A673 (cell line): ENCODE measurements around the gene SAMSN1.

Experiments
- EZH2 ChIP-seq: fragments of 200-600 bp; sonication (generic); IDR thresholded peaks from 2 replicates; pipeline ENCODE4 v1.6.1; 2017; ENCODE audit warnings: borderline replicate concordance, low read depth, mild to moderate bottlenecking, mixed read lengths, antibody characterized with exemption, low read length; ENCODE audit not compliant: poor library complexity, severe bottlenecking
- TF ChIP-seq, protein P1 (sequence below): fragments of 300-800, 200-600 bp; sonication (generic); conservative IDR thresholded peaks from 2 replicates; pipeline ENCODE4 v1.5.1; 2017; ENCODE audit warnings: low read depth, mild to moderate bottlenecking, antibody characterized with exemption, low read length, moderate library complexity, mixed read lengths

DNA sequence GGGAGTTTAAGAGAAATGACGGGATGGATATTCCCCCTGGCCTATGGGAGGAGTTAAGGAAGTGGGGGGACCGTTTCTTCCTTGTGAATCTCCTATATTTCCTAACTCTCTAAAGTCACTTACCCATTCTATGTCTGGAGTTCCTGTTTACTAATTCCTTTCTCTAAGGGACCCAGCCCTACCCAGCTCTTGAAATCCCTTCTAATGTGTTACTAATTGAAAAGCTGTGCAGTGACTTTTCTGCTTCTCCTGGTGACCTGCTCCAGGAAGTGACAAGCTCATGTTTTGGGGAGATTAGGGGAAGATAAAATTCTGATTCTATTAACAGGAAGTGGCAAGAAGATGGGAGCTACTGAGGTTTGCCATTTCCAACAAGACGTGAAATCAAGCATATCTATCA lies 4.0 kb upstream of the SAMSN1 start:
- TF ChIP-seq, protein P1, sequence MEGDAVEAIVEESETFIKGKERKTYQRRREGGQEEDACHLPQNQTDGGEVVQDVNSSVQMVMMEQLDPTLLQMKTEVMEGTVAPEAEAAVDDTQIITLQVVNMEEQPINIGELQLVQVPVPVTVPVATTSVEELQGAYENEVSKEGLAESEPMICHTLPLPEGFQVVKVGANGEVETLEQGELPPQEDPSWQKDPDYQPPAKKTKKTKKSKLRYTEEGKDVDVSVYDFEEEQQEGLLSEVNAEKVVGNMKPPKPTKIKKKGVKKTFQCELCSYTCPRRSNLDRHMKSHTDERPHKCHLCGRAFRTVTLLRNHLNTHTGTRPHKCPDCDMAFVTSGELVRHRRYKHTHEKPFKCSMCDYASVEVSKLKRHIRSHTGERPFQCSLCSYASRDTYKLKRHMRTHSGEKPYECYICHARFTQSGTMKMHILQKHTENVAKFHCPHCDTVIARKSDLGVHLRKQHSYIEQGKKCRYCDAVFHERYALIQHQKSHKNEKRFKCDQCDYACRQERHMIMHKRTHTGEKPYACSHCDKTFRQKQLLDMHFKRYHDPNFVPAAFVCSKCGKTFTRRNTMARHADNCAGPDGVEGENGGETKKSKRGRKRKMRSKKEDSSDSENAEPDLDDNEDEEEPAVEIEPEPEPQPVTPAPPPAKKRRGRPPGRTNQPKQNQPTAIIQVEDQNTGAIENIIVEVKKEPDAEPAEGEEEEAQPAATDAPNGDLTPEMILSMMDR, result no peak
- TF ChIP-seq EZH2, result no peak
